Measurements from ENCODE around the gene RALGAPA2. TPM values are rescaled to one million over a fixed set of nuclear protein-coding genes. Genes with fewer than 3 reads are reported as not detected.

The RALGAPA2 gene
- total and polyA plus RNA-seq, 2 of the 13 experiments (the other 11 are each of a cell fraction or from before 2014, with no cell fraction given), result 13.8 to 17.7 TPM

DNA sequence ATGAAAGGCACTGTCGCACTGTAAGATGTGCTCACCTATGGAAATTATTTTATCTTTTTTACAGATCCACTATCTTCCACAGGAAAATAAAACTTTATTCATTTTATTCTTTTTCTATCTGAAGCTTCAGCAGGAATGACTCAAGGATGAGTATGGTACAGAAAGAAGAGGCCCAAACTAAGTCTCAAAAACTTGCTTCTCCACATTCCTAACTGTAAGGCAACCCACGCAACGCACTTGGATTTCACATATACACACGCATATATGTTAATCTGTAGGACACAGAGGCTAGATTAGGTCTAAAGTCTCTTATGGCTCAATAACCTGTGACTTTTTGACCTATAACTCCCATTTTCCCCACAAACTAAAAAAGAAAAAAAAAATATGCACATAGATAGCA is 81.9 kb downstream of the RALGAPA2 start:
- ATAC-seq, result no peak
- 95% methylated on average over 4 of the region's 4 CpGs for WGBS (ENCODE audit: low lambda C conversion rate)

More for the DNA sequence above, 81.9 kb downstream of the RALGAPA2 start:
- intact Hi-C loops (cut with micrococcal nuclease; ENCODE audit: unreplicated experiment) (no loop called here), in situ Hi-C loops (cut with HindIII; ENCODE audit: extremely low pct_ligation_motif_present, low pct_unique_long_range_greater_than_20kb) (no loop called here)
- POLR2A ChIA-PET, result no interaction called here
- no peak overlapping the region for H2AFZ ChIP-seq (ENCODE audit: low read length)
- peaks cover 18 to 29% of the 10 kb centered on the region in 2 experiments for H3K36me3 ChIP-seq (replicated peaks in 1 of 2; ENCODE audit: control insufficient read depth in 1 of 2, insufficient read depth in 2 of 2, low read length in 2 of 2)
- no peaks in the 10 kb centered on the region for H4K20me1 ChIP-seq (ENCODE audit: insufficient read depth, low read length)
- no peak for DNase-seq (ENCODE audit: low spot score)
- no peak overlapping the region for H3K4me2 ChIP-seq (ENCODE audit: low read depth, low read length)
- no peak overlapping the region for H3K27ac ChIP-seq (ENCODE audit: extremely low read length, insufficient read depth, low read length)
- FAIRE-seq, result no peak
- no peaks in the 10 kb centered on the region for H3K79me2 ChIP-seq (ENCODE audit: insufficient read depth, low read length)
- no TSS peak for BruUV-seq (replicated peaks)
- H3K27me3 ChIP-seq (ENCODE audit: control insufficient read depth in 1 of 2, insufficient read depth in 2 of 2, low read length in 2 of 2), result no peaks in the 10 kb centered on the region
- no peaks in the 10 kb centered on the region for H3K9me3 ChIP-seq (ENCODE audit: low read length)
- H3K9ac ChIP-seq (ENCODE audit: insufficient read depth, low read depth, low read length), result no peak overlapping the region
- CTCF ChIA-PET (ENCODE audit: low intra/inter-chr PET ratio, low total read pairs), result no interaction called here
- TF ChIP-seq ZNF263 (CRISPR knock-in tag; IDR thresholded peaks at IDR 0.05) (no peak), ZNF264 (CRISPR knock-in tag; IDR thresholded peaks at IDR 0.05) (no peak), ZNF350 (CRISPR knock-in tag; IDR thresholded peaks at IDR 0.05; ENCODE audit: borderline replicate concordance, low read depth) (no peak), ZNF709 (CRISPR knock-in tag; IDR thresholded peaks at IDR 0.05) (no peak), DNMT1 (CRISPR knock-in tag; IDR thresholded peaks at IDR 0.05) (no peak)
- TF ChIP-seq, protein P1, sequence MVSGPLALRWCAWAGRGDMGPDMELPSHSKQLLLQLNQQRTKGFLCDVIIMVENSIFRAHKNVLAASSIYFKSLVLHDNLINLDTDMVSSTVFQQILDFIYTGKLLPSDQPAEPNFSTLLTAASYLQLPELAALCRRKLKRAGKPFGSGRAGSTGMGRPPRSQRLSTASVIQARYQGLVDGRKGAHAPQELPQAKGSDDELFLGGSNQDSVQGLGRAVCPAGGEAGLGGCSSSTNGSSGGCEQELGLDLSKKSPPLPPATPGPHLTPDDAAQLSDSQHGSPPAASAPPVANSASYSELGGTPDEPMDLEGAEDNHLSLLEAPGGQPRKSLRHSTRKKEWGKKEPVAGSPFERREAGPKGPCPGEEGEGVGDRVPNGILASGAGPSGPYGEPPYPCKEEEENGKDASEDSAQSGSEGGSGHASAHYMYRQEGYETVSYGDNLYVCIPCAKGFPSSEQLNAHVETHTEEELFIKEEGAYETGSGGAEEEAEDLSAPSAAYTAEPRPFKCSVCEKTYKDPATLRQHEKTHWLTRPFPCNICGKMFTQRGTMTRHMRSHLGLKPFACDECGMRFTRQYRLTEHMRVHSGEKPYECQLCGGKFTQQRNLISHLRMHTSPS (CRISPR knock-in tag; IDR thresholded peaks at IDR 0.05; ENCODE audit: low read depth), result no peak
- TF ChIP-seq, protein P2, sequence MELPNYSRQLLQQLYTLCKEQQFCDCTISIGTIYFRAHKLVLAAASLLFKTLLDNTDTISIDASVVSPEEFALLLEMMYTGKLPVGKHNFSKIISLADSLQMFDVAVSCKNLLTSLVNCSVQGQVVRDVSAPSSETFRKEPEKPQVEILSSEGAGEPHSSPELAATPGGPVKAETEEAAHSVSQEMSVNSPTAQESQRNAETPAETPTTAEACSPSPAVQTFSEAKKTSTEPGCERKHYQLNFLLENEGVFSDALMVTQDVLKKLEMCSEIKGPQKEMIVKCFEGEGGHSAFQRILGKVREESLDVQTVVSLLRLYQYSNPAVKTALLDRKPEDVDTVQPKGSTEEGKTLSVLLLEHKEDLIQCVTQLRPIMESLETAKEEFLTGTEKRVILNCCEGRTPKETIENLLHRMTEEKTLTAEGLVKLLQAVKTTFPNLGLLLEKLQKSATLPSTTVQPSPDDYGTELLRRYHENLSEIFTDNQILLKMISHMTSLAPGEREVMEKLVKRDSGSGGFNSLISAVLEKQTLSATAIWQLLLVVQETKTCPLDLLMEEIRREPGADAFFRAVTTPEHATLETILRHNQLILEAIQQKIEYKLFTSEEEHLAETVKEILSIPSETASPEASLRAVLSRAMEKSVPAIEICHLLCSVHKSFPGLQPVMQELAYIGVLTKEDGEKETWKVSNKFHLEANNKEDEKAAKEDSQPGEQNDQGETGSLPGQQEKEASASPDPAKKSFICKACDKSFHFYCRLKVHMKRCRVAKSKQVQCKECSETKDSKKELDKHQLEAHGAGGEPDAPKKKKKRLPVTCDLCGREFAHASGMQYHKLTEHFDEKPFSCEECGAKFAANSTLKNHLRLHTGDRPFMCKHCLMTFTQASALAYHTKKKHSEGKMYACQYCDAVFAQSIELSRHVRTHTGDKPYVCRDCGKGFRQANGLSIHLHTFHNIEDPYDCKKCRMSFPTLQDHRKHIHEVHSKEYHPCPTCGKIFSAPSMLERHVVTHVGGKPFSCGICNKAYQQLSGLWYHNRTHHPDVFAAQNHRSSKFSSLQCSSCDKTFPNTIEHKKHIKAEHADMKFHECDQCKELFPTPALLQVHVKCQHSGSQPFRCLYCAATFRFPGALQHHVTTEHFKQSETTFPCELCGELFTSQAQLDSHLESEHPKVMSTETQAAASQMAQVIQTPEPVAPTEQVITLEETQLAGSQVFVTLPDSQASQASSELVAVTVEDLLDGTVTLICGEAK (IDR thresholded peaks at IDR 0.05), result no peak
- TF ChIP-seq, protein P2 (CRISPR knock-in tag; IDR thresholded peaks at IDR 0.05), result no peak
- peaks cover 12% of the 10 kb centered on the region; the same call in 1 of the 2 replicates for H3K4me1 ChIP-seq (ENCODE audit: insufficient read depth, low read length)
- no peak overlapping the region for H3K4me3 ChIP-seq (replicated peaks in 1 of 3; ENCODE audit: insufficient read depth in 1 of 3, low read depth in 2 of 3, low read length in 3 of 3)

Data from HepG2 (cell line).